K562 (cell line): ENCODE results near the gene OPRM1. TPM values are rescaled to one million over a fixed set of nuclear protein-coding genes. Genes with fewer than 3 reads are reported as not detected.

Experiments used
- BRF1 ChIP-seq: IDR thresholded peaks from 3 replicates; pipeline ENCODE4 v1.6.1; 2011; ENCODE audit warnings: borderline replicate concordance, mild to moderate bottlenecking; ENCODE audit not compliant: insufficient read length; ENCODE audit errors: extremely low read depth
- JUN ChIP-seq, 2 experiments: sonication (generic) in 1 of 2; formaldehyde crosslinking in 1 of 2; IDR thresholded peaks; 2 replicates each; pipeline versions ENCODE4 v1.6.1 to v1.8.0; 2012 to 2022; ENCODE audit warnings: borderline replicate concordance in 2 of 2, mild to moderate bottlenecking in 2 of 2, improper control_type of control experiment in 1 of 2, low read depth in 1 of 2, low read length in 1 of 2, missing genetic modification reagents in 1 of 2
- NCOA4 ChIP-seq: fragments of 450-650 bp; IDR thresholded peaks from 2 replicates; pipeline ENCODE4 v1.6.1; 2018; ENCODE audit warnings: mild to moderate bottlenecking; ENCODE audit not compliant: partially characterized antibody
- OTX1 ChIP-seq: fragments of 450-650 bp; formaldehyde crosslinking; IDR thresholded peaks from 2 replicates; pipeline ENCODE4 v1.4.0; 2022; ENCODE audit warnings: mild to moderate bottlenecking
- RBM25 ChIP-seq: fragments of 200-400 bp; formaldehyde crosslinking; IDR thresholded peaks from 2 replicates; pipeline ENCODE4 v1.6.1; 2018; ENCODE audit warnings: low read length, low read depth, moderate library complexity; ENCODE audit not compliant: severe bottlenecking
- polyA plus RNA-seq, 8 experiments: library from polyadenylated mRNA; depleted of rRNA in 4 of 8; stranded (reverse) in 5 of 8; unstranded in 3 of 8; fragments of >200 nt; fragmentation: Nextera tagmentation in 2 of 8; fragmentation: Illumina TruSeq in 1 of 8; extraction: Ambion mirVana in 2 of 8; extraction: Trizol in 1 of 8; gene quantifications; 2 replicates each; pipeline versions ENCODE4 v1.2.1 to v1.2.3, GENCODE V29; 2011 to 2014; ENCODE audit warnings: inconsistent platforms in 1 of 8, missing spikeins in 1 of 8
- total RNA-seq, 7 experiments: library from RNA; depleted of rRNA in 6 of 7; stranded (reverse); fragments of >200 nt in 6 of 7; fragmentation: Illumina TruSeq in 2 of 7; extraction: Trizol in 2 of 7; gene quantifications; 2 replicates each; pipeline versions ENCODE4 v1.2.1 to v1.2.3, GENCODE V29; 2011 to 2021; ENCODE audit warnings: low replicate concordance in 1 of 7
- TF ChIP-seq, protein P1 (sequence below), 2 experiments: fragments of 450-650 bp; formaldehyde crosslinking in 1 of 2; IDR thresholded peaks; 2 replicates each; pipeline versions ENCODE4 v1.4.0 to v1.6.1; 2014 to 2020; ENCODE audit warnings: mild to moderate bottlenecking in 2 of 2, borderline replicate concordance in 1 of 2, low read depth in 1 of 2
- TF ChIP-seq, protein P2 (sequence below), 2 experiments: IDR thresholded peaks; 2 replicates each; pipeline ENCODE4 v1.6.1; 2011; ENCODE audit warnings: borderline replicate concordance in 1 of 2, control low read depth in 1 of 2, low read depth in 1 of 2, low read length in 1 of 2, mild to moderate bottlenecking in 1 of 2, mixed read lengths in 1 of 2, moderate library complexity in 1 of 2; ENCODE audit not compliant: insufficient read depth in 1 of 2, insufficient read length in 1 of 2, poor library complexity in 1 of 2, severe bottlenecking in 1 of 2; ENCODE audit errors: extremely low read depth in 1 of 2
- TF ChIP-seq, protein P3 (sequence below): IDR thresholded peaks from 2 replicates; pipeline ENCODE4 v1.6.1; 2014; ENCODE audit warnings: antibody characterized with exemption
- TF ChIP-seq, protein P4 (sequence below): sonication (generic); formaldehyde crosslinking; IDR thresholded peaks from 2 replicates; pipeline ENCODE4 v1.8.0; 2022; ENCODE audit warnings: missing genetic modification reagents, mild to moderate bottlenecking, borderline replicate concordance
- TF ChIP-seq, protein P5 (sequence below), 3 experiments: IDR thresholded peaks in 2 of 3; conservative IDR thresholded peaks in 1 of 3; 2 replicates each; pipeline ENCODE4 v1.5.1; 2011 to 2012; ENCODE audit warnings: low read length in 3 of 3, mild to moderate bottlenecking in 3 of 3, control low read depth in 2 of 3, improper control_type of control experiment in 1 of 3, inconsistent platforms in 1 of 3, low read depth in 1 of 3, mixed read lengths in 1 of 3, moderate library complexity in 1 of 3; ENCODE audit not compliant: insufficient read depth in 2 of 3

OPRM1 gene
- total and polyA plus RNA-seq, 9 of the 15 experiments (the other 6 are each of a cell fraction or from before 2014, with no cell fraction given), result not detected

DNA sequence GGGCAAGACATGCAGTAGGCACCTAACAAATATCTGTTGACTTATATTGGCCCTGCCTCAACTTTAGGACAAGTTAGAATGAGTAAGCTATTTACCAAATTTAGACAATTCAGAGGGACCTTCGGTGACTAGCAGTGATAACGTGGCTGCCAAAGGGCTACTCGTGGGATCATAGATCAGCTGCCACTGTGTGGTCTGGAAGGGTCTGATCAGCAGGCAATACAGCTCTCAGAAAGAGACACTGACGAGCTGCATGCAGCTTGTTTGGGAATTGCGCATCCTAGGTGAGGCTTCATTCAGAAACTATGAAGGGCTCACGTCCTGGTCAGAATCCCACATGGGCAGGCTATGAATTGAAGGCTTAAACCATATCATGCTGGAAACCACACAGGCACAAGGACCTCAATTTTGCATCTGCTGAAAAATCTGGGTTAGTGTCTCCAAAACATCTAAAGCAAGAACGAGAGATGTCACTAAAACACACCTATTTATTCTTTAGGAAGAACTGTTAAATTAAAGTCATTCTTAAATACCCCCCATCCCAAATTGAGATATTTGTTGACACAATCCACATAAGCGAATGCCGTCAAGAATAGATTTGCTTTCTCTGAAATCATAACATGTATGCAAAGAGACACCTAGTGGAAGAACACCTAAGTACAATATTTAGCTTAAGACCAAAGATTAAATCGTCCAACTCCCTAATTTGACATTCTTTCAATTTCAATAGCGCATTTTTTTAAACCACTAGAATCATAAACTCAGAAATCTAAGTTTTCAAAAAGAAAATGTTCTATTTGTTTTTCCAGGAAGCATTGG lies 238.0 kb downstream of the OPRM1 start (continued):
- TF ChIP-seq, protein P1, sequence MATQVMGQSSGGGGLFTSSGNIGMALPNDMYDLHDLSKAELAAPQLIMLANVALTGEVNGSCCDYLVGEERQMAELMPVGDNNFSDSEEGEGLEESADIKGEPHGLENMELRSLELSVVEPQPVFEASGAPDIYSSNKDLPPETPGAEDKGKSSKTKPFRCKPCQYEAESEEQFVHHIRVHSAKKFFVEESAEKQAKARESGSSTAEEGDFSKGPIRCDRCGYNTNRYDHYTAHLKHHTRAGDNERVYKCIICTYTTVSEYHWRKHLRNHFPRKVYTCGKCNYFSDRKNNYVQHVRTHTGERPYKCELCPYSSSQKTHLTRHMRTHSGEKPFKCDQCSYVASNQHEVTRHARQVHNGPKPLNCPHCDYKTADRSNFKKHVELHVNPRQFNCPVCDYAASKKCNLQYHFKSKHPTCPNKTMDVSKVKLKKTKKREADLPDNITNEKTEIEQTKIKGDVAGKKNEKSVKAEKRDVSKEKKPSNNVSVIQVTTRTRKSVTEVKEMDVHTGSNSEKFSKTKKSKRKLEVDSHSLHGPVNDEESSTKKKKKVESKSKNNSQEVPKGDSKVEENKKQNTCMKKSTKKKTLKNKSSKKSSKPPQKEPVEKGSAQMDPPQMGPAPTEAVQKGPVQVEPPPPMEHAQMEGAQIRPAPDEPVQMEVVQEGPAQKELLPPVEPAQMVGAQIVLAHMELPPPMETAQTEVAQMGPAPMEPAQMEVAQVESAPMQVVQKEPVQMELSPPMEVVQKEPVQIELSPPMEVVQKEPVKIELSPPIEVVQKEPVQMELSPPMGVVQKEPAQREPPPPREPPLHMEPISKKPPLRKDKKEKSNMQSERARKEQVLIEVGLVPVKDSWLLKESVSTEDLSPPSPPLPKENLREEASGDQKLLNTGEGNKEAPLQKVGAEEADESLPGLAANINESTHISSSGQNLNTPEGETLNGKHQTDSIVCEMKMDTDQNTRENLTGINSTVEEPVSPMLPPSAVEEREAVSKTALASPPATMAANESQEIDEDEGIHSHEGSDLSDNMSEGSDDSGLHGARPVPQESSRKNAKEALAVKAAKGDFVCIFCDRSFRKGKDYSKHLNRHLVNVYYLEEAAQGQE (IDR thresholded peaks at IDR 0.05; ENCODE audit: borderline replicate concordance), result peak; percentile 47; the same call in 1 of the 2 replicates
- TF ChIP-seq, protein P1 (CRISPR knock-in tag; IDR thresholded peaks at IDR 0.05; ENCODE audit: low read depth), result no peak
- TF ChIP-seq NCOA4, result no peak
- no peak for TF ChIP-seq OTX1 (CRISPR knock-in tag)
- no peak for TF ChIP-seq BRF1
- TF ChIP-seq, protein P2, sequence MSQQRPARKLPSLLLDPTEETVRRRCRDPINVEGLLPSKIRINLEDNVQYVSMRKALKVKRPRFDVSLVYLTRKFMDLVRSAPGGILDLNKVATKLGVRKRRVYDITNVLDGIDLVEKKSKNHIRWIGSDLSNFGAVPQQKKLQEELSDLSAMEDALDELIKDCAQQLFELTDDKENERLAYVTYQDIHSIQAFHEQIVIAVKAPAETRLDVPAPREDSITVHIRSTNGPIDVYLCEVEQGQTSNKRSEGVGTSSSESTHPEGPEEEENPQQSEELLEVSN (IDR thresholded peaks at IDR 0.05; ENCODE audit: borderline replicate concordance in 1 of 2, extremely low read depth in 1 of 2, insufficient read depth in 1 of 2, insufficient read length in 1 of 2, low read depth in 1 of 2, low read length in 1 of 2, poor library complexity in 1 of 2, severe bottlenecking in 1 of 2), result no peak
- TF ChIP-seq, protein P3, sequence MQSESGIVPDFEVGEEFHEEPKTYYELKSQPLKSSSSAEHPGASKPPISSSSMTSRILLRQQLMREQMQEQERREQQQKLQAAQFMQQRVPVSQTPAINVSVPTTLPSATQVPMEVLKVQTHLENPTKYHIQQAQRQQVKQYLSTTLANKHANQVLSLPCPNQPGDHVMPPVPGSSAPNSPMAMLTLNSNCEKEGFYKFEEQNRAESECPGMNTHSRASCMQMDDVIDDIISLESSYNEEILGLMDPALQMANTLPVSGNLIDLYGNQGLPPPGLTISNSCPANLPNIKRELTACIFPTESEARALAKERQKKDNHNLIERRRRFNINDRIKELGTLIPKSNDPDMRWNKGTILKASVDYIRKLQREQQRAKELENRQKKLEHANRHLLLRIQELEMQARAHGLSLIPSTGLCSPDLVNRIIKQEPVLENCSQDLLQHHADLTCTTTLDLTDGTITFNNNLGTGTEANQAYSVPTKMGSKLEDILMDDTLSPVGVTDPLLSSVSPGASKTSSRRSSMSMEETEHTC, result no peak
- TF ChIP-seq JUN (IDR thresholded peaks at IDR 0.05; ENCODE audit: borderline replicate concordance, low read depth, low read length), result no peak
- TF ChIP-seq JUN (CRISPR knock-in tag; IDR thresholded peaks at IDR 0.05; ENCODE audit: borderline replicate concordance), result no peak
- no peak for TF ChIP-seq RBM25
- TF ChIP-seq, protein P4, sequence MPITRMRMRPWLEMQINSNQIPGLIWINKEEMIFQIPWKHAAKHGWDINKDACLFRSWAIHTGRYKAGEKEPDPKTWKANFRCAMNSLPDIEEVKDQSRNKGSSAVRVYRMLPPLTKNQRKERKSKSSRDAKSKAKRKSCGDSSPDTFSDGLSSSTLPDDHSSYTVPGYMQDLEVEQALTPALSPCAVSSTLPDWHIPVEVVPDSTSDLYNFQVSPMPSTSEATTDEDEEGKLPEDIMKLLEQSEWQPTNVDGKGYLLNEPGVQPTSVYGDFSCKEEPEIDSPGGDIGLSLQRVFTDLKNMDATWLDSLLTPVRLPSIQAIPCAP (CRISPR knock-in tag), result no peak
- TF ChIP-seq, protein P5, sequence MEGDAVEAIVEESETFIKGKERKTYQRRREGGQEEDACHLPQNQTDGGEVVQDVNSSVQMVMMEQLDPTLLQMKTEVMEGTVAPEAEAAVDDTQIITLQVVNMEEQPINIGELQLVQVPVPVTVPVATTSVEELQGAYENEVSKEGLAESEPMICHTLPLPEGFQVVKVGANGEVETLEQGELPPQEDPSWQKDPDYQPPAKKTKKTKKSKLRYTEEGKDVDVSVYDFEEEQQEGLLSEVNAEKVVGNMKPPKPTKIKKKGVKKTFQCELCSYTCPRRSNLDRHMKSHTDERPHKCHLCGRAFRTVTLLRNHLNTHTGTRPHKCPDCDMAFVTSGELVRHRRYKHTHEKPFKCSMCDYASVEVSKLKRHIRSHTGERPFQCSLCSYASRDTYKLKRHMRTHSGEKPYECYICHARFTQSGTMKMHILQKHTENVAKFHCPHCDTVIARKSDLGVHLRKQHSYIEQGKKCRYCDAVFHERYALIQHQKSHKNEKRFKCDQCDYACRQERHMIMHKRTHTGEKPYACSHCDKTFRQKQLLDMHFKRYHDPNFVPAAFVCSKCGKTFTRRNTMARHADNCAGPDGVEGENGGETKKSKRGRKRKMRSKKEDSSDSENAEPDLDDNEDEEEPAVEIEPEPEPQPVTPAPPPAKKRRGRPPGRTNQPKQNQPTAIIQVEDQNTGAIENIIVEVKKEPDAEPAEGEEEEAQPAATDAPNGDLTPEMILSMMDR (IDR thresholded peaks at IDR 0.05 in 2 of 3, conservative IDR thresholded peaks at IDR 0.05 in 1 of 3; ENCODE audit: insufficient read depth in 2 of 3, low read depth in 1 of 3, low read length in 3 of 3), result peak; percentile 38 to 68 (median 44); a peak in 4 of 6 replicates
